ENCODE measurements around the gene SGSM1. TPM values are rescaled to one million over a fixed set of nuclear protein-coding genes. Genes with fewer than 3 reads are reported as not detected.

Gene SGSM1, protein sequence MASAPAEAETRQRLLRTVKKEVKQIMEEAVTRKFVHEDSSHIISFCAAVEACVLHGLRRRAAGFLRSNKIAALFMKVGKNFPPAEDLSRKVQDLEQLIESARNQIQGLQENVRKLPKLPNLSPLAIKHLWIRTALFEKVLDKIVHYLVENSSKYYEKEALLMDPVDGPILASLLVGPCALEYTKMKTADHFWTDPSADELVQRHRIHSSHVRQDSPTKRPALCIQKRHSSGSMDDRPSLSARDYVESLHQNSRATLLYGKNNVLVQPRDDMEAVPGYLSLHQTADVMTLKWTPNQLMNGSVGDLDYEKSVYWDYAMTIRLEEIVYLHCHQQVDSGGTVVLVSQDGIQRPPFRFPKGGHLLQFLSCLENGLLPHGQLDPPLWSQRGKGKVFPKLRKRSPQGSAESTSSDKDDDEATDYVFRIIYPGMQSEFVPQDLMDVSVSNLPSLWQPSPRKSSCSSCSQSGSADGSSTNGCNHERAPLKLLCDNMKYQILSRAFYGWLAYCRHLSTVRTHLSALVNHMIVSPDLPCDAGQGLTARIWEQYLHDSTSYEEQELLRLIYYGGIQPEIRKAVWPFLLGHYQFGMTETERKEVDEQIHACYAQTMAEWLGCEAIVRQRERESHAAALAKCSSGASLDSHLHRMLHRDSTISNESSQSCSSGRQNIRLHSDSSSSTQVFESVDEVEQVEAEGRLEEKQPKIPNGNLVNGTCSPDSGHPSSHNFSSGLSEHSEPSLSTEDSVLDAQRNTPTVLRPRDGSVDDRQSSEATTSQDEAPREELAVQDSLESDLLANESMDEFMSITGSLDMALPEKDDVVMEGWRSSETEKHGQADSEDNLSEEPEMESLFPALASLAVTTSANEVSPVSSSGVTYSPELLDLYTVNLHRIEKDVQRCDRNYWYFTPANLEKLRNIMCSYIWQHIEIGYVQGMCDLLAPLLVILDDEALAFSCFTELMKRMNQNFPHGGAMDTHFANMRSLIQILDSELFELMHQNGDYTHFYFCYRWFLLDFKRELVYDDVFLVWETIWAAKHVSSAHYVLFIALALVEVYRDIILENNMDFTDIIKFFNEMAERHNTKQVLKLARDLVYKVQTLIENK
- under 1 TPM; 0.11 to 0.78 (median 0.41) TPM for total RNA-seq
- long read RNA-seq = 0 reads

DNA sequence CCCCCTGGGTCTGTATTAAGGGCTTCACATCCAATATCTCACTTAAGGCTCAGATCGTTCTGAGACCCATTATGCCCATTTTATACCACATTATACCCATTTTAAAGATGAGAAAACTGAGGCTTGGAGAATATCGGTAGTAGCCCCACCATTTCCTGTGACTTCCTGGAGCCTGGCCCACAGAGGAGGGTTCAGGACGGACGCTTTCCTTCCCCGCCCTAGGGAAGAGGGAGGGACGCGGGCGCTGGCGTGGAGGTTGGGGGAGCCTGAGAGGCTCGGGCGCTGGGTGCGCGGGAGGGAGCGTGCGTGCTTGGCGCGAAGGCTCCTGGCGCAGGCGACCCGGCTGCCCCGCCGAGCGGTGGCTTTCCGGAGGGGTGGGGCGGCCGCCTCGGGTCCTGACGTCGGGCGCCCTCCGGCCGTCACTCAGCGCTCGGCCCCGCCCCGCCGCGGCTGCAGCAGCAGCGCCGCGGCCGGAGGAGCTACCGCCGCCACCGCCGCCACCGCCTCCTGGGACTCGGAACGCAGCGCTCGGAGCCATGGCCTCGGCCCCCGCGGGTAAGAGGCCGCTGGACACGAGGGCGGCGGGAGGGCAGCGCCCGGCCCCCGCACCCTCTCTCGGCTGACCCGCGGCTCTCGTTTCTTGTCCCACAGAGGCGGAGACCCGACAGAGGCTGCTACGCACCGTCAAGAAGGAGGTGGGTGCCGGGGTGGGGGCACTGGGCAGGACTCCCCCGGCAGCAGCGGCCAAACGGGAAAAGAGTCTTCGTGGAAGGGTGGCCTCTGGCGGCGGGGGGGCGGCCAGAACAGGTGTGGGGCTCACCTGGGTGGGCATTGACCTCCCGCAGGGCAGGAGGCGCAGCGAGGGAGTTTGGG lies at the start of gene SGSM1:
SGSM1 (plus strand) TSS at position 422 of the 873 bp plus-strand sequence; CDS start at position 537, 115 bp downstream.
- intact Hi-C loops (cut with DNase I) = no loop called here
- DNase-seq = peak; percentile 80 to 88 (median 84)

DNA sequence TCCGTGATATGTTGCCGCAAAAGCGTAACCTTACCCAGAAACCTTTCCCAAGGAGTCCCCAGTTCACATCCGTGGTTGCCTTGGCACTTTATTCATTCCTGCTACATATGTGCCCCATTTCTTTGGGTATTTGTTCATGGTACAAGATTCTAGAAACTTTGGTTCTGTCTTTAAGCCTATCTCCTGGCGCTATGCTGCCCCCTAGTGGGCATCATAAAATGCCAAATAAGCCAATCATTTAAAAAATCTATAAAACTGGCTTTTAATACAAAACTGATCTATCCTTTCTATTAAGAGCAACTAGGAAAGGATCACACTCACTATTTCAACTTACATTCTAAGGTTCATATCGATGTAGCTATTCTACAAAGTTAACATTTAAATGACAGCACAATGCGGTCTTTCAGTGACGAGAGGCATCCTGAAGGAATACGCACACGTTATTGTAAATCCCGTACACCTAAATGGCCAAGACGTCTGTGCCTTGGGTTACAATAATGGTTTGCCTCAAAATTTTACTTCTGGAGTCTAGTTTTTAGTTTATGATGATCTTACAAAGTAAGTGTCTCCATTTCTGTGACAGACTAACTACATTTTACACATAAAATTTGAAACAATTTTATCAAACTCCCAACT lies 47.7 kb upstream of the SGSM1 start:
- Histone ChIP-seq H3K4me1 (no peaks in the 10 kb centered on the region), H3K9me3 (no peaks in the 10 kb centered on the region), H3K27ac (no peak overlapping the region), H3K36me3 (no peaks in the 10 kb centered on the region), H3K4me3 (no peak overlapping the region), H3K27me3 (no peaks in the 10 kb centered on the region)
- DNase-seq = peak in 2 of 3 donors; percentile 33 to 60
- TF ChIP-seq, protein P1, sequence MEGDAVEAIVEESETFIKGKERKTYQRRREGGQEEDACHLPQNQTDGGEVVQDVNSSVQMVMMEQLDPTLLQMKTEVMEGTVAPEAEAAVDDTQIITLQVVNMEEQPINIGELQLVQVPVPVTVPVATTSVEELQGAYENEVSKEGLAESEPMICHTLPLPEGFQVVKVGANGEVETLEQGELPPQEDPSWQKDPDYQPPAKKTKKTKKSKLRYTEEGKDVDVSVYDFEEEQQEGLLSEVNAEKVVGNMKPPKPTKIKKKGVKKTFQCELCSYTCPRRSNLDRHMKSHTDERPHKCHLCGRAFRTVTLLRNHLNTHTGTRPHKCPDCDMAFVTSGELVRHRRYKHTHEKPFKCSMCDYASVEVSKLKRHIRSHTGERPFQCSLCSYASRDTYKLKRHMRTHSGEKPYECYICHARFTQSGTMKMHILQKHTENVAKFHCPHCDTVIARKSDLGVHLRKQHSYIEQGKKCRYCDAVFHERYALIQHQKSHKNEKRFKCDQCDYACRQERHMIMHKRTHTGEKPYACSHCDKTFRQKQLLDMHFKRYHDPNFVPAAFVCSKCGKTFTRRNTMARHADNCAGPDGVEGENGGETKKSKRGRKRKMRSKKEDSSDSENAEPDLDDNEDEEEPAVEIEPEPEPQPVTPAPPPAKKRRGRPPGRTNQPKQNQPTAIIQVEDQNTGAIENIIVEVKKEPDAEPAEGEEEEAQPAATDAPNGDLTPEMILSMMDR (IDR thresholded peaks at IDR 0.05) = peak; percentile 91 to 93 (median 92)
- no peak for TF ChIP-seq POLR2A (IDR thresholded peaks at IDR 0.05)
- WGBS (ENCODE audit: insufficient coverage, low coverage, low lambda C conversion rate, missing lambda C conversion rate) = 56% methylated on average over 12 of the region's 12 CpGs
- peak; percentile 17 to 68 (median 56) for ATAC-seq
- intact Hi-C loops (cut with DNase I) = no loop called here

More for the DNA sequence above, at the start of gene SGSM1:
- H3K4me1 ChIP-seq = peaks cover 0 to 11% (median 0%) of the 10 kb centered on the region in 4 donors
- no peaks in the 10 kb centered on the region for H3K27me3 ChIP-seq
- TF ChIP-seq POLR2A (IDR thresholded peaks at IDR 0.05) = no peak
- TF ChIP-seq, protein P1 (IDR thresholded peaks at IDR 0.05) = no peak
- no peaks in the 10 kb centered on the region for H3K9me3 ChIP-seq
- peak; percentile 92 to 95 (median 93) for ATAC-seq
- H3K27ac ChIP-seq = peak within 1 kb of the TSS in 1 of 3 donors; percentile 10
- 12% methylated on average over 21 of the region's 80 CpGs for WGBS (ENCODE audit: insufficient coverage, low coverage, low lambda C conversion rate, missing lambda C conversion rate)
- peak within 1 kb of the TSS; percentile 34 to 51 (median 48) for H3K4me3 ChIP-seq
- no peaks in the 10 kb centered on the region for H3K36me3 ChIP-seq

DNA sequence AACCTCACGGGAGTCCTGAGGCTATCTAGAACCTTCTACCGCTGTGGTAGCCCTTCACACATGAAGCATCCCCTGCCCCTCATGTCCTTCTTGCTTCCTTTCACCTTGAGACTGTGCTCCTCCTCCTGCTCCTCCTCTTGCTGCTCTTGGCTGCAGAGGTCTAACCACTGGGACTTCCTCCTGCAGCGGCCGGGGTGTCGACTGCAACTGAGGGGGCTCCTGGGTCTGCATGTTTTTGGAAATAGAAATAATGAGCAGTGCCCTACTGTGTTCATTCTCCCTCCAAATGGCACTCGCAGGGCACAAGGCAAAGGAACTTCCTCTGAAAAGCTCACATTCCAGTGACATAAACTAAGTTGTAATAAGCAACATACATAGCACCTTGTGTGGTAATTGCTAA lies 46.2 kb upstream of the SGSM1 start:
- Histone ChIP-seq H3K27ac (no peak overlapping the region), H3K4me3 (no peak overlapping the region), H3K27me3 (no peaks in the 10 kb centered on the region), H3K9me3 (no peaks in the 10 kb centered on the region), H3K36me3 (no peaks in the 10 kb centered on the region), H3K4me1 (no peaks in the 10 kb centered on the region)
- intact Hi-C loops (cut with DNase I) = loop anchor here in 1 of 2 donors (10.0 kb wide), 1 partner anchor 115 kb away; no protein-coding TSS in a partner anchor
- WGBS (ENCODE audit: insufficient coverage, low coverage, low lambda C conversion rate, missing lambda C conversion rate) = 47% methylated on average over 5 of the region's 6 CpGs
- no peak for ATAC-seq
- DNase-seq = no peak
- TF ChIP-seq, protein P1 (IDR thresholded peaks at IDR 0.05) = no peak
- no peak for TF ChIP-seq POLR2A (IDR thresholded peaks at IDR 0.05)

Data from right lobe of liver (tissue), 6 donors.